Activated T-cell treated with anti-CD3 and anti-CD28 coated beads, Interleukin-2, amount 50 U/mL, for 48 hours (primary cell): ENCODE results near the gene GABRD.
A peak's percentile ranks its signal among the peaks of the same experiment; 100 is the strongest.

Experiments
- DNase-seq, 2 experiments: peaks; one replicate each; pipeline ENCODE4 v3.0.0-alpha.2; 2020

Gene GABRD

DNA sequence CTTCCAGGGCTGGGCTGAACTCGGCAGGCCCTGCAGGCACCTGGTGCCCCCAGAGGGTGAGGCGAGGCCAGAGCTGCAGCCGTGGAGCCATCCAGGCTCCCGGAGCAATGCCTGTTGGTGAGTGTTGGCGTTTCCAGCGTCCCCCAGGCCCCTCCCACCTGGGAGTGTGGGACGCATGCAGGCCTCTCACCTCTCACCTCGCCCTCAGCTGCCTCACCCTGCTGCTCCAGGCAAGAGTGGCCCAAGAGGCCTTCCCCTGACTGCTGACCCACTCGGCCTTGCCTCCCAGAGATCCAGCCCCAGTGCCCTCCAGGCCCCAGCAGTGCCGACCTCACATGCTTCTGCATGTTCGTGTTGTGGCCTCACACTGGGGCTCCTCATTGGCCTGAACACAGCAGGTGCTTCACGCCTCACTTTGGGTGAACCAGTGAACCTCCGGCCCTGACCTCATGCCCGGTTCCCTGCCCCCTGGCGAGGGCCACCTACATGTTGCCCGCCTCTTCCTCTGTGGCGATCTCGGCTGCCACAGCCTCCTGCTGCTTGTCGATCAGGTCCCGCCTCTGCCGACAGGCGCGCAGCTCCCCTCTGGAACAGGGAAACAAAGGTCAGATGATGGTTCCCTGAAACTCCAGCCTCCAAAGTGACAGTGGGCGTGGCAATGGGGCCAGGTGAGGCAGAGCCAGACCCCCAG, 32.5 kb upstream of the GABRD start:
- no peak for DNase-seq

DNA sequence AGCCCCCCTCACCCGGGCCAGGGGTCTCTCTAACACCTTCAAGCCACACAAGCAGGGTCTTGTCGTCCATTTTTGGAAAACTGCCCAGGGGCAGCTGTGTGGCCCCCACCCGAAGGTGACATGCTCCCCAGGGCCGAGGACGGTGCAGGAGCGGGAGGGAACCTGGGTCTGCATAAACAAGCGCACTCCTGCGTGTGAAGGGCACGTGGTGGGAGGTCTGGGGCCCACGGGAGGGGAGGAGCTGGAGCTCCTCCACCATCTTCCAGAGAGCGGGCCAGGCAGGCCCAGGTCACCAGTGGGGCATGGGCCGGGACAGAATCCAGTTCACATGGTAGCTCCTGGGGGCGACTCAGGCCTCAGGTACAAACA, 32.0 kb upstream of the GABRD start:
- DNase-seq: no peak

DNA sequence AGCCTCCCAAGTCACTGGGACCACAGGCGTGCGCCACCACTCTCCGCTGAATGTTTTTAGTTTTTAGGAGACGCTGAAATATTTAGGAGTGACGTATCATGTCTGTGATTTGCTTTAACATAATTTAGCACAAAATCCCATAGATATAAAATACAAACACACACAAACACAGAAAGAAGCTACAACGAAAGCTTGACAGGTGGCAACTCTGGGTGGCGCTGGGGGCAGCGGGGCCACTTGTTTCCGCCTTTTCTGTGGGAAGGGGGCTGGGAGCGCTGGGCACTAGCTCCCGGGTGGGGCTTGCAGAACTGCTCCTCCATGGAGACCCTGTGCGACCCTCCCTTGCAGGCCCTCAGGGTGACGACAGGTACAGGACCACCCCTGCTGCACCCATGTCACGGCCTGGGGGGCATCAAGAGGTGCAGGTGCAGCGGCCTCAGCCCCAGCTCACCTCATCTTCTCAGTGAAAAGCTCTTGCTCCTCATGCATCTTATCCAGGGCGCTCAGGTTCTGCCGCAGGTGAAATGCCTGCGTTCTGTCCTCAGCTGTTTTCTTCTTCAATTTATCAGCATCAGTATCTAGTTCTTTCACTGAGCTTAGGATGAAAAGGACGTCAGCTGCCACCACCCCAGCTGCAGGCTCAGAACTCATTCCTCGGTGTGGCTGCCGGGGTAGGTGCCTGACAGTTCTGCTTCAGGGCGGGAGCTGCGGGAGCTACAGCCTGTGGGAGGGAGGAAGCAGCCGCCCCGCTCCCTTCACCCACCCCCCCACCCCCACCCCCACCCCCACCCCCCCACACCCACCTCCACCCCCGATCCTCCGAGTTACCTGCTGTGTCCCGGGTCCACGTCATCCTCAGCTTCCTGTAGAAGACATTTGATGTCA, 30.8 kb upstream of the GABRD start:
- DNase-seq: no peak

DNA sequence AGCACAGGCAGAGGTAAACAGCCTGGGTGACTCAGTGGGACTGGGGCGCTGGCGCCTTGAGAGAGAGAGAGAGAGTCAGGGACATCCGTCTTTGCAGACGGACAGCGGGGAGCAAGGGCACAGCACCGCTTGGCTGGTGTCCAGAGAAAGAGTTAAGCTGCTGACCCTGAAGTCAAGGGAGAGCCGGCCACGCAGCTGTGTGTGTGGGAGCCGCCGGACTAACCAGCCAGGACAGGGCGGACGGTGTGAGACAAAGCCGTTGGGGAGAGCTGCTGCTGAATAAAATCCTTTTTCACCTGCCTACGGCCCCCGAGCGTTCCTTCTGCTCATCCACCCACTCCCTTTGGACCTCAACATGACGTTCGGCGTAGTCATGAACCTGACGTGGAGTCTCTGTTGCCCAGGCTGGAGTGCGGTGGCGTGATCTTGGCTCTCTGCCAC, 30.0 kb upstream of the GABRD start:
- no peak for DNase-seq

DNA sequence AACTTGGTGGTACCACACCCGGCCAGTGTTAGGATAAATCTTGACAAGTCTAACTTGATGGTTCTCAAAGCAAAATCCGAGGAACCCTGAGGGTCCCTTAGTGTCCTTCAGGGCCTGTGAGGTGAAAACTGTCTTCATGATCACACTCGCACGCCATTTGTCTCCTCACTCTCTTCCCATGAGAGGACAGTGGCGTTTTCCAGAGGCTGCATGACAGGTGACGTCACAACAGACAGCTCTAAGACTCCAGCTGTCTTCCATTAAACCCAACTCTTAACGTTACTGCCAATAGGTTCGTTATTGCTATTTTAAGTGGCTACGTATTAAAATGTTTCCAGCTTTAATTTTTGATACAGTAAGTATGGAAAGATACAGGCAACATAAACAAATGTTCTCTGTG, 29.4 kb upstream of the GABRD start:
- no peak for DNase-seq

DNA sequence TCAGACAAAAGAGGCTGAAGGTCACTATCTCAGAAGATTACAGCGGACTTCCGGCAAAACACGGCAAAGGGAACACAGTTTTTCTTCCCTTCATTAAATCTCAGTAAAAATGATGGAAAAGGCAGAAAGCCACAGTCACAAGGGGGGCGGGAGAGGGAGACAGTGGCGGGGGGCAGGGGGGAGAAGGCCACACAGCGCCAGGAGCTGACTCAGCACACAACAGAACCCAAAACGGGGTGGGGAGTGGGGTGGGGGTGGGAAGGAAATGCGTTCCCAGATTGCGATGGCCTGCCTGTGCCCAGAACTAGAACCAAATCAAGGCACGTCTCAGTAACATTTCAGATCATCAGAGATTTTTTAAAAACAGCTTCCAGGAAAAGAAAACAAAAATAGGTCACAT, 28.9 kb upstream of the GABRD start:
- no peak for DNase-seq

DNA sequence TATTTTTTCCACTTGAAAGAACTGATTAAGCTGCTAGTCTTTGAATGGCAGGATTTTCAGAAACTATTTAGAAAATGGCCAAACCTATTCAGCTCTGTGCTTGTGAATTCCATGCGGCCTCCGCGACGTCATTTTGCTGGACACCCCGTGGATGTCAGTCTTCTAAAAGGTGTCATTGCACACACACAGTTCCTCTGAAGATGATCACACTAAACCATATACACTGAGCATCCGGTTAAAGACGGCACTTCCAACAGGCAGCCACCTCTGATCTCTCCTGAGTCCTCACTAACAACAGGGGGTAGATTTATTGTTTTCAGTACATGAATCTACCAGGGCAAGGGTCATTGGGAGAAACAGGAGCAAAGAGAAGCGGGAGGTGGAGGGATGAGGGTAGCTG, 24.6 kb upstream of the GABRD start:
- DNase-seq: no peak

DNA sequence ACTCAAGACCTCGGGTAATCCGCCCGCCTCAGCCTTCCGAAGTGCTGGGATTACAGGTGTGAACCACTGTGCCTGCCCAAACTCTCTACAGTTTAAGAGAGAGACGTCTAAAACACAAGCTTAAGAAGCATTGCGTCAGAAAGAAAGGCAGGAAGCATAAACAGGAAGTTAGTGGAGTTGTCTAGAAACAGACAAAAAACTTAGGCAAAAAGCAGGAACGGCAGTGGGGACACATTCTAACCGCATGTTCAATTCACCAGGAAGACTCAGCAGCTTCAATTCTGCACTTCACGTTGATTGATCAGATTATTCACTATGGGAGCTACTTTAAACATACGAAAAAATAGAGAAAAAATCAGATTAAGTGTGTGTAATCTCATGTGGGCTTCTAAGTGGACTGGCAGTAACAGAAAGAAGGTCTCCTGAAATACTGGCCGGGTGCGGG, 22.9 kb upstream of the GABRD start:
- DNase-seq: no peak

DNA sequence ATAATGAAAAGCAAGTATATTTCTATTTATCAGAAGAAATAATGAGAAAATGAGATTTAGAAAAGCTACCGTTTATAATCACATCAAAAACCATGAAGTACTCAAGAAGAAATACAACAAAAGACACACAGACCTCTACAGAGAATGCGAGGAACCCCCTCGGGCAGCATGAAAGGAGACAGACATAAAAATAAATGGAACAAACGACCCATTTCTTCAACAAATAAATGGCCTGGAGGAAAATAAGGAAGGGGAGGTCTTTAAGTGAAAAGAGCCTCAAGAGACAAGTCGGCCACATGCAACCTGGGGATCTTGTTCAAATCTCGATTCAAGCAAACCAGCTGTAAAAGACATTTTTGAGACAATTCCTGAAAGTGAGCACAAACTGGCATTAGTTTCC, 21.6 kb upstream of the GABRD start:
- DNase-seq: no peak

DNA sequence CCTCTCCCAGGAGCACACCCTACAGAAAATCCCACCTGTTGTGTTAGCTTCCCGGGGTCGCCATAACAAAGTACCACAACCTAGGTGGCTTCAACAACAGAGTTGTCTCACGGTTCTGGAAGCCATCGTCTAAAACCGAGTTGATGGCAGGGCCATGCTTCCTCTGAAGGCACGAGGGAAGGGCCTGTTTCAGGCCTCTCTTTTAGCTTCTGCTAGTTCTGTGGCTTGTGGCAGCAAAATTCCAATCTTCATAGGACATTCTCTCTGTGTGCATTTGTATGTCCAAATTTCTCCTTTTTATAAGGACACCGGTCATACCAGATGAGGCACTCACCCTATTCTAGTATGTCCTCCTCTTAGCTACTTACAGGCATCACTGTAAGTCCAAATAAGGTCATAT, 18.7 kb upstream of the GABRD start:
- DNase-seq: no peak

DNA sequence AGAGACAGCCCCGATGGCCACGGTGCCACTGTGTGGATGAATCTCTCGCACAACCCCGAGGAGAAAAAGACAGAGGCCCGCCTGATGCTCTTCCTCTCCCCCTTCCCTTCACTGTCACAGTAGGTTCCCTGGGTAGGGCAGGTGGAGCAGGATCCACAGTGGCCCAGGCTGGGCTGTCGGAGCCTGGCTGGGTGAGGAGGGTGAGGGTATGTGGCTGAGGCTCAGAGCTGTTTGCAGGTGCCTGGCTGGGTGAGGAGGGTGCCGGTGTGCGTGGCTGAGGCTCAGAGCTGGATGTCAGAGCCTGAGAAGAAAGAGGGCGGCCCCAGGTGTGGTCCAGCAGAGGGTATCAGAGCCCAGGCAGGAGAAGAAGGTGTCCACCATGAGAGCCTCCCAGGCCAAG, 18.3 kb upstream of the GABRD start:
- no peak for DNase-seq

DNA sequence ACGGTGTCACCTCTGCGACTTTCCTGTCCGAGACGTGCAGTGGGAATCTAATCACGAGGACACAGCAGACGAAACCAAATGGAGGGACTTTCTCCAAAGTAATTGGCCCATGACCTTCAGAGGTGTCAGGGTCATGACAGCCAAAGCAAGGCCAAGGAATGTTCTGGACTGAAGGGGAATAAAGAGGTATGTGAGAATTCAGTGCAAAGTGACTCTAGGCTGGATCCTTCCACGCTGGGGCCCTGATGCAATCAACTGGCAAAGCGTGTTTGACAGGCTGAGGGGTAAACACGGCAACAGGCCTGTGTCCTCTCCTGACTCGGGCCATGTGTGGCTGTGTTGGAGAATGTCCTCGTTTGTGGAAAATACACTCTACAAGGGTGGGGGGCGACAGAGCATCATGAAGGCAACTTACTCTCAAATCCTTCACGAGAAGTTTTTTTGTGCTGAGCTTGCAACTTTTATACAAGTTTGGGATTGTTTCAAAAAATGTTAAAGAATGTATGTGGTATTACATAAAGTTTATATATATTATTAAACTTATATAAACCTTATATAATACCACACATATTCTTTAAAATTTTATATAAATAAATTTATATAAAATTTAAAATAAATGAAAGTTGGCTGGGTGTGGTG, 17.3 kb upstream of the GABRD start:
- no peak for DNase-seq

DNA sequence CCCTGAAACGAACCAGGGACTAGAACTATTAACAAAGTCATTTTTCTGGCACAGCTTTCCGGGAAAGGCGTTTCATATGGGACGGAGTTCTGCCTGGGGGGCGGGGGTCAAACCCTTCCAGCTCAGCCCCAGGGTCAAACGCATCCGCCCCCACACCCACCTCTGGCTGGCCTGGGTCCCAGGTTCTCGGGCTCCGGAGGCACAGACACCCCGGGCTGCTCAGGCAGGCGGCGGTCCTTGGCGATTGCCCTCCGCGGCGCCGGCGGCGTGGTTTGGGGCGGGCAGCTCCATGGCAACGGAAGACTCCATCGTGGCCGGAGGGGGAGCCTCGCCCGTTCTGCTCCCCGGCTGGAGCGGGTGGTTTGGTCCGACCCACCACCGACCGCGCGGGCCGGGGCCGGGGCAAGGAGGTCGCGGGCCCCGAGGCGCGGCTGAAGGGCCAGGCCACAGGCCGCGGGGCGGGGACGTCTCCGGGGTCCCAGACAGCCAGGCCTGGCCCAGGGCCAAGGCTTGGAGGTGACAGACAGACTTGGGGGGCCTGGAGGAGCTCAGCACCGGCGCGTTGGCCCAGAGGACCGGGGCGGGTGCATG, 15.5 kb upstream of the GABRD start, which contains the start of gene CFAP74:
TSS of gene CFAP74 (minus strand) at position 246 of the 591 bp plus-strand sequence. CDS start 12,830 bp downstream, outside the sequence.
- peak; percentile 36 to 56 for DNase-seq

DNA sequence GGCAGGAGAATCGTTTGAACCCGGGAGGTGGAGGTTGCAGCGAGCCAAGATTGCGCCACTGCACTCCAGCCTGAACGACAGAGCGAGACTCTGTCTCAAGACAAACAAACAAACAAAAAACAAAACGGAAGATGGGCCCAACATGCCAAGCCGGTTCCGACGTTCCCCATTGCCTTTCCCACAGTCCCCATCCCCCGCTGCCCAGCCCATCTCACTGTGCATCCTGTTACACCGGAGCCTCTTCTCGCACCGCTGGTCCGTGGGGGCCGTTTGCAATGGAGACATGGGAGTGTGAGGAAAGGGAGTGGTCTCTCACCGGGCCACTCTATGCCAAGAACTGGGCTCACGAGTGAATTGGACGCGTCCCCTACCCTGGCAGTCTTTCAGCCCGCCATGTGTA, 14.3 kb upstream of the GABRD start:
- no peak for DNase-seq

DNA sequence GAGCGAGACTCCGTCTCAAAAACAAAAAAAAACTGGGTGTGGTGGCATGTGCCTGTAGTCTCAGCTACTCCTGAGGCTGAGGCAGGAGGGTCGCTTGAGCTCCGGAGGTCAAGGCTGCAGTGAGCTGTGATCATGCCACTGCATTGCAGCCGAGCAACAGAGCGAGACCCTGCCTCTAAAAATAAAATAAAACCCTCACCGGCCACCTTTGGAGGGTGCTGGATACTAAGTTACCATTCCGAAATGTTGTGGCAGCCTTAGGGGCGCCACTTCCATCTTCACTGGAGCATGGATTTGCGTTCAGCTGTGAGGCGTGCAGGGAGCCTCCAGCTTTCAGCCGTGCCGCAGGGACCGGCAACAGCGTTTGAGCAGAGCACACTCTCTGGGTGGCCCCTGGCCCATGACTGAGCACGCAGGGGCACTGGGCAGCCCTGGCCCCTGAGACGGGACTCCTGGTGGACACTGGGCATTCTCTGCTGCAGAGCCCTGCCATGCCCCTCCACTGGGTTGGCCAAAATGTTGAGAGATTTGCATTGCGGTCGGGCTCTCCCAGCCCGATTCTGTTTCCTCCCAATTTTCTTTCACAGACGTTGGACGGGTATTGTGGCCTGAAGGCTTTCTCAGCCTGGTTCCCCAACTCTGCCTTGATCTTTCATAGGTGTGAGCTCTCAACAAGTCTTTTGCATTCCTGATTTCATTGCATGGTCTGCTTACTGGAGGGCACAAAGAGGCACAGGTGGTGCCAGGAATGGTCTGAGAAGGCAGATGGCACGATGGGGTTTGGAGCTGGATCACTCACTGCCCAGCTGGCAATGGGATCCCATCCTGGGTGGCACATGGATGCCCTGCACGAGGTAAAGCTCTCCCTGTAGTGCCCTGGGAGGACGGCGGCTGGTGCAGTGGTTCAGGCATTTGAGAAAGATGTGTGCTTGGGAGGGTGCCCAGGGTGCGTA, 9.8 kb upstream of the GABRD start:
- no peak for DNase-seq

DNA sequence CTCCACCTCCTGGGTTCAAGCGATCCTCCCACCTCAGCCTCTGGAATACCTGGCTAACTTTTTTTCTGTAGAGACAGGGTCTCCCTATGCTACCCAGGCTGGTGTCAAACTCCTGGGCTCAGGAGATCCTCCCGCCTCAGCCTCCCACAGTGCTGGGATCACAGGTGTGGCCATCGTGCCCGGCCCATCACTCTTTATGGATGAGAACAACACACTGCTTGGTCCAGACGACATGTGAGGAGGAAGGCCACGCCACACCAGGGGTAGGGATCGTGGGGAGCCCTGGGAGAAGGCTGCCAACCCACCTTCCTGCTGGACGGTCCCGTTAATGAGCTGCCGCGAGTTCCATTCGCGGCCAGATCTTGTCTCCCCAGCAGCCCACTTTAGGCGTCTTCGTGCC, 5.0 kb upstream of the GABRD start:
- no peak for DNase-seq

DNA sequence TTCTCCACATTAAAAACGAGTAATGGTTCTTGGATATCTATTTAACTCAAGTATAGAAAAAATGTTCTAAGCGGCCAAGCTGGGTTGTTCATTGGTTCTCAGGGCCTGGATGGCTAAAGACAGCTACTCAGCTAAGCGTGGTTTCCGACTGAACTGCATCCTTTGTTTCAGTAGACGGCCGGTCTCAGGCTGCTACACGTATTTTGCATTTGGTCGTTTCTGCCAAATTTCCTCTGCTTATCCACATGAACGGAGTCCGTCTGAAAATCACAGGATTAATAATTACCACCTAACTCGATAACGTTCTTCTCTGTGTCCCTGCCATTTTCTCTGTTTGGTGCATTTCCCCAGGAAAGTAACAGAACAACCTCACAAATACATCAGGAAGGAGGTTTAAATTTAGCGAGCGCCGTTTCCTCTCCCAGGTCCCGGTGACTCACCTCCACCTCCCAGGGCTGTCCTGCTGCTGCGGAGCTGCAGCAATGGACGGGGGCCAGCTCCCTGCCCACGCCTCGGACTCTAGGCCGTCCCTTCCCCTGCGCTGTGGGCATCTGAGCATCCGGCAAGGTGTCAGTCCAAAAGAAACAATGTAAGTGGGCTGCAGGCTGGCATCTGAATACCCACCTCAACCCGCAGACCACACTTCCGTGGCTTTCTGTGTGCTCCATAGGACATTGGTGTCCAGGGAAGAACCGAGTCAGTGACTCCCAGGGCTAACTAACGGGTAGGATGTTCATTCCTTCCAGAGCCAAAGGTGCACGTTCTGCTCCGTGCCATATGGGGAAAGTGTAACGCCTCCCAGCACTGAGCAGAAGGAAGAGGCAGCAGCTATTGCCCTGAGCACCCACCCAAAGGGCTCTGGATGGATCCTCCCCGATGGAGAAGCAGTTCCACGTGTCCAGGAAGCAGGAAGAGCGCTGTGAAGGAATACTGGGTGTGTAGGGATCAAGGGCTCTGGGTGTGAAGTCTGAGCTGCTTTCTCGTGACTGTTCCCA, 4.1 kb upstream of the GABRD start:
- no peak for DNase-seq

DNA sequence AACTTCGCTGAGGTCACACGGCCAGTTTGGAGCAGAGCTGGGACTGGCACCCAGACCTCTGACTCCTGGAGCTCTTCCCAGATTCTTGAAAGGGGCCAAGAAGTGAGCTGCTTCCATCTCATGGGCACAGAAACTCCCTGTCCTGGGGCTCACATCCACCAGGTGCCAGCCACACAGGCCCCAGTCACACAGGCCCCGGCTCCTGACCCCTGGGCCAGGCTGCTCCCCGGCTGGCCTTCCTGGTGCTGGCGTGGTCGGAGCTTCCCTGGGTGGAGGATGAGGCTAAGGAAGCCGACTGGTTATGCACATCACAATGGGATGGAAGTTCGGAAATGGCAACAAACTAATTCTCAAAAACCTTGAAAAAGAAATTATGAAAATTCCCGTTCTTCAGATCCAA, 3.0 kb upstream of the GABRD start:
- no peak for DNase-seq

DNA sequence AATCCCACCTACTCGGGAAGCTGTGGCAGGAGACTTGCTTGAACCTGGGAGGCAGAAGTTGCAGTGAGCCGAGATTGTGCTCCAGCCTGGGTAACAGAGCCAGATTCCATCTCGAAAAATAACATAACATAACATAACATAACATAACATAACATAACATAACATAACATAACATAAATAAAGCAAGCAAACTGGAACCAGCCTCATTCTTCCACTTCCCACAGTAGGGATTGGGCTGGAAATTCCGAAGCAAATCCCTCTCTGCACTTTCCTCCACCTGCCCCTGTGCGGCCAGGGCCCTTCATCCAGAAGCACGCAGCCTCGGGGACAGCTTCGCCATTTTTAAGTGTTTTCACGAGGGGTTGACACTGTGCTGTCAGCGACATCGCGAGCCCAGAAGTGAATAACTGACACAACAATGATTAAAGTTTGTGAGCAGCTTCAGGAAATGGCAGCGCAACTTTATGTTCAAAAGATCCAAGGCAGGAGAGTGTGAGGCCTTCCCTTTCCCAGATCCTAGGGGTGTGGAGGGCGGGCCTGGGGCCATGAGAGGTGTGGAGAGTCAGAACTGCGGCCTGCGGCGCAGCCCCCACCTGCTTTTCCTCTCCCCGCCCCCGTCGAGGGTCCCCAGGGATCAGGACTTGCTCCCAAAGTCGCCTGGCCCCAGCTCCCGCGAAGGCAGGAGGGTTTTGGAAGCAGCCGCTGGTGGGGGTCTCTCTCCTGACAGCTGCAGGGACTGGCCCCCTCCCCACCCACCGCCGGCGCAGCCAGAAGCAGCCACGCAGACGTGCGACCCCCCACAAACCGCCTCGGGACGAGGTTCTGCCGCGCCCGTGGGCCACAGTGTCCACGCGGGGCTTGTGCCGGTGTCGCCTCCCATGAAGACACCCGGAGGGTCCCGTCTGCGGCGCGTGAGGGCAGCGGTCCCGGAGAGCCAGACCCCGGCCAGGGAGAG, 651 bp upstream of the GABRD start:
- no peak for DNase-seq
